NCI-H1092 treated with DMSO at 0.1 percent for 48 hours (cell line): Measurements from ENCODE around the gene GDPD1.

ENCODE experiments used
- DNase-seq: peaks from one replicate; lab custom pipeline; 2025; lab: John Stamatoyannopoulos, UW

Gene GDPD1

GRCh38 chr17:59315866-59316265 lies 95.6 kb downstream of the GDPD1 start:
- DNase-seq: no peak
